Right cardiac atrium (tissue), 5 donors: Measurements from ENCODE around the gene MAPK13. TPM values are rescaled to one million over a fixed set of nuclear protein-coding genes. Genes with fewer than 3 reads are reported as not detected.
"Not testable (repeated sequence)": the region's sequence is repeated elsewhere in the genome, so short reads cannot be mapped to it uniquely, and the experiment has no call there.

Source experiments
- ATAC-seq, 2 donors: fragments of 200-7000 bp; cut with Tn5 transposase; one replicate each; pipeline versions ENCODE4 v1.8.0 to v1.9.1; 2020; ENCODE audit warnings: moderate library complexity in 2 of 2, mild to moderate bottlenecking in 1 of 2
- DNase-seq, 3 donors: peaks; one replicate each; pipeline ENCODE4 v3.0.0-alpha.2; 2020
- H3K27ac ChIP-seq: one replicate; pipeline ENCODE4 v1.5.1; 2013; ENCODE audit warnings: mild to moderate bottlenecking, low read length, control low read depth, moderate library complexity
- H3K27me3 ChIP-seq: one replicate; pipeline ENCODE4 v1.6.1; 2013; ENCODE audit not compliant: control insufficient read depth, insufficient read depth
- H3K4me1 ChIP-seq: one replicate; pipeline ENCODE4 v1.6.1; 2013; ENCODE audit warnings: low read length; ENCODE audit not compliant: control insufficient read depth, insufficient read depth
- H3K4me3 ChIP-seq: one replicate; pipeline ENCODE4 v1.5.1; 2013; ENCODE audit warnings: low read length, control low read depth
- H3K9me3 ChIP-seq: one replicate; pipeline ENCODE4 v1.6.1; 2013; ENCODE audit warnings: low read length; ENCODE audit not compliant: control insufficient read depth
- WGBS: extraction: QIAGEN DNeasy Blood & Tissue Kit; methylation state at CpG from one replicate; pipeline ENCODE4 v1.1.7; 2013; 5-methylcytosine and 5-hydroxymethylcytosine counted together
- intact Hi-C, 4 donors: fragments of 100-400 bp; cut with DNase I; formaldehyde crosslinking; loops; one replicate each; pipeline versions ENCODE4 v1.11.0 to v1.14.0; 2022 to 2023
- polyA plus RNA-seq: library from polyadenylated mRNA; stranded (reverse); fragments of 200-250 nt; gene quantifications from one replicate; pipeline ENCODE4 v1.2.3, GENCODE V29; 2013
- total RNA-seq, 4 donors: library from RNA; stranded (reverse); fragmentation: NEBNext Ultra II Directional; extraction: Animal tissue kit (Norgen Biotek cat#: 25700); gene quantifications; one replicate each; pipeline ENCODE4 v1.2.1, GENCODE V29; 2021
- donor health status: healthy with polysubstance abuse.
- donor health status: DM: no; HTN: yes; CAD: no.
- donor health status: DM: no; HTN: no; CAD: no.
- donor health status: DM: no; HTN: yes; CAD: no; lungs with severe emphysema.
- donor health status: DM: yes; HTN: yes; CAD: no.

The MAPK13 gene
- total and polyA plus RNA-seq, 5 donors: 1.4 to 4.0 (median 2.1) TPM

DNA sequence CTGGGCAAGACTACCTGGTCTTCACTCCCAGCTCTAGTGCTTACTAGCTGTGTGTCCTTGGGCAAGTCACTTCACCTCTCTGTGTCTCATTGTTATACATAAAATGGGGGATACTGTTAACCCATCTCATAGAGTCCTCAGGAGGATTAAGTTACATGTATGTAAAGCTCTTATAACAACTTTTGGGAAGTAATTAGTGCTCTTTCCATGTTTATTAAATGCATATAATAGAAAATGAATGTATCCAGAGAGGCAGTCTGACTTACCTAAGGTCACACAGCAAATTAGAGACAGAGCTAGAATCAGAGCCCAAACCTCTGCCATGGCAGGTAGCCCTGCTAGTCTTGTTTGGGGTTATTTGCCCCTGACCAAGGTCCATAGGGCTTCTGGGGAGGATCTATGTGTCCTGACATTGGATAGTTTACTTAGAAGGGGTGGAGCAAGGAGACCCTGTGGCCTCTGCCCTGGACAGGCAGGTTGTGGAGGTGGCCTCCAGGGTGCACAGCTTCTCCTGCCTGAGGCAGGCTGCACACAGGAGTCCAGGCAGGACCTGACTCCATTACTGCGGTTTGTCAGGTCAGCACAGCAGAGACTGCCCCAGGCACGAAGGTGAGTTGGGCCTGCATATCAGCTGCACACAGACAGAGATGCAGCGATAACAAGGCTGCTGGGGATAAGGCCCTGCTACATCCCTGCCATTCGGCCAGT, 8.4 kb upstream of the MAPK13 start:
- no peak overlapping the region for H3K4me3 ChIP-seq
- DNase-seq (no peak), ATAC-seq (no peak)
- intact Hi-C loops: loop anchor here in 3 of 4 donors (5.0 to 10.0 kb wide), 4 partner anchors 63 to 243 kb away; partner anchors contain the start of gene BRPF3 (in 1 of the 3)
- 82% methylated on average over 4 of the region's 4 CpGs for WGBS
- H3K4me1 ChIP-seq: peaks cover 12% of the 10 kb centered on the region
- no peak overlapping the region for H3K27ac ChIP-seq
- H3K9me3 ChIP-seq: no peaks in the 10 kb centered on the region
- no peaks in the 10 kb centered on the region for H3K27me3 ChIP-seq

DNA sequence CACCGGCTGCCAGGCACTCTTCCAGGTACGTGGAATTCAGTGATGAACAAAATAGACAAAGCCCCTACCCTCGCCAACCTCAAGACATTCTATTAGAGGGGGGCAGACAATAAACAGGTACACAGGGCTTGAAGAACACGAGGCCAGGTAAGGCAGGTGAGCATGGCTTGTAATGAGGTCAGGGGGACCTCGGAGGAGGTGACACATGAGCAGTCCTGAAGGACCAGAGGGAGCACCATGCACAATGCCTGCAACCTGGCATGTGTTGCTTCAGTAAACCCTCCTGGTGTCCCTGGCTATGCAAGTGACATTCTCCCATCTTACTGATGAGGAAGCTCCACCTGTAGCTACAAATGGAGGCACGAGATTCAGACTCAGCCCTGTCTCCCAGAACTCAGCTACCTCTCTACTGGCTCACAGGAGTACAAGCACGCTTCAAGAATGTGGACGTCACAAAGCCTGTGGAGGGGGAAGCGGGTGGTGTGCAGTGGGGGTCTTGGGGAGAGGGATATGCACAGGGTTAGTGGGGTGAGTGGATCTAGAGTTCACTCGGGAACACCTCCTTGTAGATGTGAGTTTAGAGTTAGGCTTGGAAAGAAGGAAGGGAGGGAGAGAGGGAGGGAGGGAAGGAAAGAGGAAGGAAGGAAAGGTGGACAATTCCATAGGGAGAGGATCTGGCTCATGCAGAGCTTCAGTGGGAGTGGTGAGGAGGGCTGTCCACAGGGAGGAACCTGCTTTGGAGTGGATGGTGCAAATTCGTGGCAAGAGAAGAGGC, 7.6 kb upstream of the MAPK13 start:
- DNase-seq (no peak), ATAC-seq (no peak)
- Histone ChIP-seq H3K4me1 (peaks cover 10% of the 10 kb centered on the region), H3K9me3 (no peaks in the 10 kb centered on the region), H3K27me3 (no peaks in the 10 kb centered on the region), H3K27ac (no peak overlapping the region), H3K4me3 (no peak overlapping the region)
- WGBS: 76% methylated on average over 11 of the region's 11 CpGs
- intact Hi-C loops: loop anchor here in 3 of 4 donors (5.0 to 10.0 kb wide), 4 partner anchors 62 to 242 kb away; partner anchors contain the start of gene BRPF3 (in 1 of the 3)

DNA sequence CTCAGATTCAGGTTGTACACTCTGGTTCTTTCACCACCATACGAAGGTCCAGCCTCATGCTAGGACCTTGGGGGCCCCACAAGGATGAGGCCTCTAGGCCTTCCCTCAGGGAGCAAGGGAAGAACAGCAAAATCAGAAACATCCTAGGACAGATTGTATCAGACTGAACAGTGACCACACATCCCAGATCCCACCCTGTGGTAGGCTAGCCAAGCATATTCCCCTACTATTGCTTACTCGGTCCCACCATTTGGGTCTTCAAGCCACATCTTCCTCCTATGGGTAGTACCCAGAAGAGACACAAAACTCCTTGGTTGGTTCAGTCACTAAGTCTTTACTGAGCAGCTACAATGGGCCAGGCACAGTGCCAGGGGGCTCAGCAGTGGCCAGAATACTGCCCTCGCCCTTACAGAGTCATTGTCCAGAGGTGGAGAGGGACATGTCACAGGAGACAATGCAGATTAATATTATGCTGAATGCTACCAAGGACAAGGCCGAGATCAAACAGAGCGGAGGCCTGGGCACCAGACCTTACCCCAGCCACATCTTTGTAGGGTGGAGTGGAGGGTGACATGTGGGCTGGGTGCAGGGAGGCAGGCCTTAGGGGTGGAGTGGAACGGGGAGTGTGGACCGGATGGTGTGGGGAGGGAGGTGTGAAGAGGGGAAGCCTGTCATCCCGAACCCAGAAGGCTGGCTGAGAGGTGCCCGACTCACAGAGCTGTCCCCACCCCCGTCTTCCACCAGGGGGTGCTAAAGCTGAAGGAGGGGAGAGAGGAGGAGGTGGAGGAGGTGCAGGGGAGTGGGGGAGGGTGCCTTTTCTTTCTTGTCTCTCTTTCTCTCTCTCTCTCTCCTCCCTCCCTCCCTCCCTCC, 6.8 kb upstream of the MAPK13 start:
- intact Hi-C loops: loop anchor here in 3 of 4 donors (5.0 to 10.0 kb wide), 4 partner anchors 61 to 241 kb away; partner anchors contain the start of gene BRPF3 (in 1 of the 3)
- no peaks in the 10 kb centered on the region for H3K9me3 ChIP-seq
- ATAC-seq (peak; percentile 78 to 84), DNase-seq (peak; percentile 73 to 91 (median 90))
- WGBS: 37% methylated on average over 10 of the region's 10 CpGs
- peaks cover 7% of the 10 kb centered on the region for H3K4me1 ChIP-seq
- no peak overlapping the region for H3K27ac ChIP-seq
- H3K4me3 ChIP-seq: no peak overlapping the region
- H3K27me3 ChIP-seq: no peaks in the 10 kb centered on the region

DNA sequence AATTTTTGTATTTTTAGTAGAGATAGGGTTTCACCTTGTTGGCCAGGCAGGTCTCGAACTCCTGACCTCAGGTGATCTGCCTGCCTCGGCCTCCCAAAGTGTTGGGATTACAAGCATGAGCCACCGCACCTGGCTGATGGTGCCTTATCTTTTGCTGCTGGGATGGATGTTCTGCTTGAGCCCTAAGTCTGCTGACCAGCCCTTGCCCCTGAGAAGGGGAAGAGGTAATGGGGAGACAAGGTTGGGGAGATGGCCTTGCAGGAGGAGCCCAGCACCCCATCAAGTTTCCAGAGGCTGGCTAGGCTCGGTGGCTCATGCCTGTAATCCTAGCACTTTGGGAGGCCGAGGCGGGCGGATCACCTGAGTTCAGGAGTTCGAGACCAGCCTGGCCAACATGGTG, 6.0 kb upstream of the MAPK13 start:
- H3K9me3 ChIP-seq, ATAC-seq, H3K4me3 ChIP-seq, DNase-seq, H3K27ac ChIP-seq, H3K4me1 ChIP-seq, H3K27me3 ChIP-seq: not testable (repeated sequence)
- intact Hi-C loops: loop anchor here in 3 of 4 donors (5.0 to 10.0 kb wide), 4 partner anchors 60 to 240 kb away; partner anchors contain the start of gene BRPF3 (in 1 of the 3)
- 87% methylated on average over 8 of the region's 8 CpGs for WGBS

DNA sequence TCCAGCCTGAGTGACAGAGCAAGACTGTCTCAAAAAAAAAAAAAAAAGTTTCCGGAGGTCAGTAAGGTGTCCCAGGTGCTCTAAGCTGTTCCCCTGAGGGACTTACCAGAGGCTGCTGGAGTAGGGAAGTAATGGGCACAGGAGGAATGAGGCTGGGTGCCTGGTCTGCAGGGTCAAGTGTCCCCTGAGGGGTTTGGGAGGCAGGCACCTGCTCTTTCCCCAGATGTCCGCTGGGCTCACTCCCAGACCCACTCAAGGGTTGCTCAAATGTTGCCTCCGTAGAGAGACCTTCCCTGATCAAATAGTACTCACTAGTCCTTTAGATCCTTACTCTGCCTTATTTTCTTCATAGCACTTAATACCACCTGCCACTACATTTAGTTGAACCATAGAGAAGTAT, 5.4 kb upstream of the MAPK13 start:
- H3K4me1 ChIP-seq: peaks cover 6% of the 10 kb centered on the region
- no peak overlapping the region for H3K4me3 ChIP-seq
- intact Hi-C loops: loop anchor here in 3 of 4 donors (5.0 to 10.0 kb wide), 4 partner anchors 60 to 240 kb away; partner anchors contain the start of gene BRPF3 (in 1 of the 3)
- H3K27ac ChIP-seq: no peak overlapping the region
- H3K27me3 ChIP-seq: no peaks in the 10 kb centered on the region
- DNase-seq: no peak
- ATAC-seq: no peak
- H3K9me3 ChIP-seq: no peaks in the 10 kb centered on the region
- WGBS: 78% methylated on average over 3 of the region's 3 CpGs

DNA sequence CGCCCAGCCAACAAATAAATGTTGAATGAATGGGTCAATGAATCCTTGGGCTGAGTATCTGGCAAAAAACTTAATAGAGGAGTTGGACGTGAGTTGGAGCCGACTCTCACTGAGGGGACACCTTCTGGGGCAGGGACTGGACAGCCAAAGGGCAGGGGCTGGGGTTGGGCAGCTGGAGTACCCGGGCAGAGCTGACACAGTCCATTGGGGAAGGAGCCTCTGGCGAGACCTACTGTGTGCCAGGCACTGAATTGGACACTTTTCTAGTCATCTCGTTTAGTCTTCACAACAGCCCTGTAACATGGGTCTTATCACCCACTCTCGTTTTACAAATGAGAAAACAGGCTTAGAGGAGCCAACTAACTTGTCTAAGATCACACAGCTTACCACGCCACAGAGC, 4.7 kb upstream of the MAPK13 start:
- H3K27me3 ChIP-seq: no peaks in the 10 kb centered on the region
- H3K4me1 ChIP-seq: peaks cover 6% of the 10 kb centered on the region

DNA sequence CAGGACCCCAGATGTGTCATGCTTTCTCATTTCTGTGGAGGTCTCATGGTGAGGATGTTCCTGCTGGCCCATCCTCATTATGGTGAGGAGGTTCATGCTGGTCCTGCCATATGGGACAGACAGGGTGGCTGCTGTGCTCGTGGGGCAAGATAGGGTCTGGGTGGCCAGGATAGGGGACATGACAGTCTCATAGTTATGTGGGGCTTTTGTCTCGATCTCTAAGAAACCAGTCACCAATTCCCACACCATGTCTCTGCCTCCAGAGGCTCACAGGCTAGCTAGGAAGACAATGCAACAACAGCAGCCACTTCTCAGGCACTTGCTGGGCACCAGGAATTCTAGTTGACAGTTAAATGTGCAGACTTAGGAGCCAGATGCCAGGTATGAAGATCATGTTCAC, 4.2 kb upstream of the MAPK13 start:
- no peak for ATAC-seq
- peaks cover 3% of the 10 kb centered on the region for H3K4me1 ChIP-seq
- no peak for DNase-seq
- intact Hi-C loops: loop anchor here in 3 of 4 donors (10.0 kb wide), 3 partner anchors 59 to 239 kb away; no protein-coding TSS in a partner anchor
- H3K4me3 ChIP-seq: no peak overlapping the region
- H3K27ac ChIP-seq: no peak overlapping the region
- H3K27me3 ChIP-seq: no peaks in the 10 kb centered on the region
- 86% methylated on average over 2 of the region's 2 CpGs for WGBS
- no peaks in the 10 kb centered on the region for H3K9me3 ChIP-seq

More for the DNA sequence above, 4.7 kb upstream of the MAPK13 start:
- intact Hi-C loops: loop anchor here in 3 of 4 donors (10.0 kb wide), 3 partner anchors 59 to 239 kb away; no protein-coding TSS in a partner anchor
- no peak overlapping the region for H3K4me3 ChIP-seq
- DNase-seq (no peak), ATAC-seq (no peak)
- 81% methylated on average over 8 of the region's 8 CpGs for WGBS
- no peak overlapping the region for H3K27ac ChIP-seq
- H3K9me3 ChIP-seq: no peaks in the 10 kb centered on the region

DNA sequence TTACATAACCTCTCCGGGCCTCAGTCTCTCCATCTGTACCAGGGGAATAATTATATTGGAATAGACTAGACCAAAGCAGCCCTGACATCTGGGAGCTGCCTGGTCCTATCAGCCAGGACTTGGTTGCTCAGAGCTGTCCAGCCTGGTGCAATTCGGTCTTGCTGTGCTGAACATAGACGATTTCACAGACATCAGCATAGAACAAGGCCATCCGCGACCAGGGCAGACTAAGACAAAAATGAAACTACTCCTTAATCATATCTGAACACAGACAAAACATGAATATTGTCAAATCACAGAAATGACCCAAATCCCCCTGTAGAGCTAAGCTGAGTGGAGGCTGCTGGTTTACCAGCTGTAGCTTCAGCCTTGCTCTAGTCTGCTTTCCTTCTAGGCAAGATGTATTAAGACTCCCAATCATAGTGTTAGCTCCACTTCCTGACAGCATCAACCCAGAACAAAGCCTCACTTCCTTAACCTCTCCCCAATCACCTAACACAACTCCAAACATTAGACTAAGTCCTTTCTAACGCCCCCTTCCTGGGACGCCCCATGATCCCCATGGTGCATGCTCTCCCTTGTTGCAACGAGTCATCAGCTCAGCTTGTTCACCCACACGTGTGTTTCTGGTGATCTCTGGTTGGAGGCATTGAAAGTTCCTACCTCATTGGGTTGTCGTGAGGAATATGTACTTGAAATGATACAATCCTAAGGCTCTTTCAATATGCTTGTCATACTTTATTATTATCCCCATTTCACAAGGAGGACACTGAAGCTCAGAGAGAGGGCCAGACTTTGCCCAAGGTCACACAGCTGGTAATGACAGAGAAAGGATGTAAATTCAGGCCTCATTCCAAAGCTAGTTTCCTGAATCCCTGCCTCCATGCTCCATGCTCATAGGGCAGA, 3.5 kb upstream of the MAPK13 start:
- Histone ChIP-seq H3K4me1 (peaks cover 2% of the 10 kb centered on the region), H3K9me3 (no peaks in the 10 kb centered on the region), H3K27ac (no peak overlapping the region), H3K27me3 (no peaks in the 10 kb centered on the region), H3K4me3 (no peak overlapping the region)
- DNase-seq (no peak), ATAC-seq (no peak)
- 82% methylated on average over 10 of the region's 10 CpGs for WGBS
- intact Hi-C loops: loop anchor here in 3 of 4 donors (10.0 kb wide), 3 partner anchors 58 to 238 kb away; no protein-coding TSS in a partner anchor

DNA sequence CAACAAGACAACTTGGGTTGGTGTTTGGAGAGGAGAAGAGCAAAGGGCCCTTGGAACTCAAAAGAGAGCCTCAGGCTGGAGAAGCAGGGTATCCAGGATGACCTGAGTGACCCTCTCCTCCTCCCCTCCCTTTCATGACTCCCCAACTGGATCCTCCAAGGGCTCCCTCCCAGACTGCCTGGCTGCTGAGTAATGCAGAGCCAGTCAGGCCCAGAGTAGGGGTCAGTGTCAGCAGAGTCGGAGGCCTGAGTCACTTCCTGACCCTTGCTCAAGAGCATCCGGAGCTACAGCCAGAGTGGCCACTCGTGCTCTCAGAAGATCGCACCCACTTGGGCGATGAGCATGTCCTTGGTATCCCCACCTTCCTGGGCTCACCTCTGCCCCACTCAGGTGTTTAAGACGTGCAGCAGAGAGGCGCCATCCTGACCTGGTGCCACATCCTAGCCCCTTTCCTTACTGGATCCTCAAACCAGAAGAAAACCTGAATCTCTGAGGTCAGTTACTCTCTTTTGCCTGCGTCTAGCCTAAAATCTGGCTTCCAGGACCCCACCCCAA, 2.8 kb upstream of the MAPK13 start:
- DNase-seq: peak; percentile 65 to 72 (median 71)
- Histone ChIP-seq H3K9me3 (no peaks in the 10 kb centered on the region), H3K4me1 (peaks cover 2% of the 10 kb centered on the region), H3K27ac (no peak overlapping the region), H3K27me3 (no peaks in the 10 kb centered on the region), H3K4me3 (no peak overlapping the region)
- ATAC-seq: peak; percentile 25 to 72
- intact Hi-C loops: loop anchor here in 3 of 4 donors (10.0 kb wide), 3 partner anchors 57 to 237 kb away; no protein-coding TSS in a partner anchor
- 69% methylated on average over 8 of the region's 8 CpGs for WGBS
